ENCODE measurements around the gene MON1B.

MON1B gene

GRCh38 chr16:77170805-77171204 is 20.2 kb upstream of the MON1B start:
- Histone ChIP-seq H3K36me3 (ENCODE audit: low read length) (no peaks in the 10 kb centered on the region), H3K9me3 (ENCODE audit: insufficient read depth, low read length) (no peaks in the 10 kb centered on the region), H3K4me3 (ENCODE audit: insufficient read depth, low read length, poor library complexity, severe bottlenecking) (no peak overlapping the region), H3K79me2 (ENCODE audit: insufficient read depth, low read length) (no peaks in the 10 kb centered on the region), H3F3A (ENCODE audit: insufficient read depth) (no peaks in the 10 kb centered on the region), H3K9ac (ENCODE audit: low read length) (no peak overlapping the region), H4K20me1 (ENCODE audit: low read depth, low read length) (no peaks in the 10 kb centered on the region), H3K4me2 (ENCODE audit: low read depth, low read length, poor library complexity, severe bottlenecking) (no peak overlapping the region), H3K9me2 (replicated peaks; ENCODE audit: insufficient read depth, low read length) (no peaks in the 10 kb centered on the region), H2AFZ (ENCODE audit: low read depth, low read length, severe bottlenecking) (no peak overlapping the region), H3K27me3 (ENCODE audit: low read length) (no peaks in the 10 kb centered on the region), H3K27ac (ENCODE audit: low read depth, low read length) (no peak overlapping the region)
- no peak for TF ChIP-seq EZH2phosphoT487 (conservative IDR thresholded peaks at IDR 0.05; ENCODE audit: low read length)
- TF ChIP-seq CTCF (IDR thresholded peaks at IDR 0.05; ENCODE audit: insufficient read depth, low read length, poor library complexity, severe bottlenecking), result no peak

- Histone ChIP-seq H3K4me3 (ENCODE audit: insufficient read depth, low read length, poor library complexity, severe bottlenecking) (no peak overlapping the region), H3K27ac (ENCODE audit: low read depth, low read length) (no peak overlapping the region), H4K20me1 (ENCODE audit: low read depth, low read length) (no peaks in the 10 kb centered on the region), H3K9me2 (replicated peaks; ENCODE audit: insufficient read depth, low read length) (no peaks in the 10 kb centered on the region), H3K9me3 (ENCODE audit: insufficient read depth, low read length) (no peaks in the 10 kb centered on the region), H3K36me3 (ENCODE audit: low read length) (no peaks in the 10 kb centered on the region), H3F3A (ENCODE audit: insufficient read depth) (no peaks in the 10 kb centered on the region), H2AFZ (ENCODE audit: low read depth, low read length, severe bottlenecking) (no peak overlapping the region), H3K79me2 (ENCODE audit: insufficient read depth, low read length) (no peaks in the 10 kb centered on the region), H3K9ac (ENCODE audit: low read length) (no peak overlapping the region), H3K4me2 (ENCODE audit: low read depth, low read length, poor library complexity, severe bottlenecking) (no peak overlapping the region), H3K27me3 (ENCODE audit: low read length) (no peaks in the 10 kb centered on the region)
- TF ChIP-seq EZH2phosphoT487 (conservative IDR thresholded peaks at IDR 0.05; ENCODE audit: low read length) (no peak), CTCF (IDR thresholded peaks at IDR 0.05; ENCODE audit: insufficient read depth, low read length, poor library complexity, severe bottlenecking) (peak; percentile 47)
Observed at GRCh38 chr16:77171745-77172635, 19.0 kb upstream of the MON1B start.

- Histone ChIP-seq H3K79me2 (ENCODE audit: insufficient read depth, low read length) (no peaks in the 10 kb centered on the region), H3K9me2 (replicated peaks; ENCODE audit: insufficient read depth, low read length) (no peaks in the 10 kb centered on the region), H3K9ac (ENCODE audit: low read length) (no peak overlapping the region), H3K9me3 (ENCODE audit: insufficient read depth, low read length) (no peaks in the 10 kb centered on the region), H2AFZ (ENCODE audit: low read depth, low read length, severe bottlenecking) (no peak overlapping the region), H3K27me3 (ENCODE audit: low read length) (no peaks in the 10 kb centered on the region), H3K4me2 (ENCODE audit: low read depth, low read length, poor library complexity, severe bottlenecking) (no peak overlapping the region), H3F3A (ENCODE audit: insufficient read depth) (no peaks in the 10 kb centered on the region), H3K36me3 (ENCODE audit: low read length) (no peaks in the 10 kb centered on the region), H3K4me3 (ENCODE audit: insufficient read depth, low read length, poor library complexity, severe bottlenecking) (no peak overlapping the region), H4K20me1 (ENCODE audit: low read depth, low read length) (no peaks in the 10 kb centered on the region), H3K27ac (ENCODE audit: low read depth, low read length) (no peak overlapping the region)
- TF ChIP-seq EZH2phosphoT487 (conservative IDR thresholded peaks at IDR 0.05; ENCODE audit: low read length) (no peak), CTCF (IDR thresholded peaks at IDR 0.05; ENCODE audit: insufficient read depth, low read length, poor library complexity, severe bottlenecking) (no peak)
Observed at GRCh38 chr16:77172951-77173350, 18.0 kb upstream of the MON1B start.

All from SU-DHL-6 (cell line).